ENCODE measurements around the gene PDE4A.
A peak's percentile ranks its signal among the peaks of the same experiment; 100 is the strongest.
"Not testable (repeated sequence)": the region's sequence is repeated elsewhere in the genome, so short reads cannot be mapped to it uniquely, and the experiment has no call there.

The PDE4A gene

GRCh38 chr19:10420444-10421239 lies at the start of gene PDE4A:
Gene PDE4A (plus strand): TSS chr19:10420538. CDS start chr19:10420765, 227 bp downstream.
- peak; percentile 17 for DNase-seq

- no peak for DNase-seq
These were observed 47.6 kb upstream of the PDE4A start for GRCh38 chr19:10372690-10373089.

GRCh38 chr19:10374931-10375330 lies 45.4 kb upstream of the PDE4A start:
- no peak for DNase-seq

GRCh38 chr19:10377140-10377640 lies 43.1 kb upstream of the PDE4A start:
- DNase-seq, result not testable (repeated sequence)

GRCh38 chr19:10378124-10378523 lies 42.2 kb upstream of the PDE4A start:
- no peak for DNase-seq

- DNase-seq, result no peak
These were observed 40.4 kb upstream of the PDE4A start for GRCh38 chr19:10379880-10380312.

- peak; percentile 99 for DNase-seq
These were observed 39.8 kb upstream of the PDE4A start, which contains the start of gene TYK2 for GRCh38 chr19:10380313-10381102. Gene TYK2 (minus strand): TSS chr19:10380572. CDS start chr19:10378406, 2,166 bp downstream.

- DNase-seq, result not testable (repeated sequence)
These were observed 37.2 kb upstream of the PDE4A start for GRCh38 chr19:10383223-10383499.

GRCh38 chr19:10384580-10384979 lies 35.8 kb upstream of the PDE4A start:
- no peak for DNase-seq

GRCh38 chr19:10388957-10389356 lies 31.4 kb upstream of the PDE4A start:
- DNase-seq, result peak; percentile 43

GRCh38 chr19:10389863-10390262 lies 30.5 kb upstream of the PDE4A start:
- no peak for DNase-seq

GRCh38 chr19:10390652-10391286 lies 29.6 kb upstream of the PDE4A start:
- peak; percentile 9 for DNase-seq

- no peak for DNase-seq
These were observed 28.2 kb upstream of the PDE4A start for GRCh38 chr19:10392120-10392519.

- DNase-seq, result no peak
These were observed 27.2 kb upstream of the PDE4A start for GRCh38 chr19:10393137-10393536.

- DNase-seq, result no peak
These were observed 25.3 kb upstream of the PDE4A start for GRCh38 chr19:10395003-10395402.

GRCh38 chr19:10395436-10395835 lies 24.9 kb upstream of the PDE4A start:
- no peak for DNase-seq

- DNase-seq, result no peak
These were observed 24.4 kb upstream of the PDE4A start for GRCh38 chr19:10395917-10396316.

GRCh38 chr19:10398819-10399218 lies 21.5 kb upstream of the PDE4A start:
- DNase-seq, result no peak

- not testable (repeated sequence) for DNase-seq
These were observed 21.0 kb upstream of the PDE4A start for GRCh38 chr19:10399340-10399739.

GRCh38 chr19:10399878-10400277 lies 20.5 kb upstream of the PDE4A start:
- DNase-seq, result no peak

GRCh38 chr19:10402441-10403038 lies 17.8 kb upstream of the PDE4A start:
- DNase-seq, result no peak

- DNase-seq, result peak; percentile 90
These were observed 17.0 kb upstream of the PDE4A start, which contains the start of gene CDC37 for GRCh38 chr19:10403137-10404021. Gene CDC37 (minus strand): TSS chr19:10403542. CDS start chr19:10403479, 63 bp downstream.
